Cardiac muscle cell (in vitro differentiated cells and primary cell): ENCODE data around the gene COG1. TPM values are rescaled to one million over a fixed set of nuclear protein-coding genes. Genes with fewer than 3 reads are reported as not detected.
A peak's percentile ranks its signal among the peaks of the same experiment; 100 is the strongest.

ENCODE experiments used
- DNase-seq, 2 donors: peaks; one replicate each; pipeline versions ENCODE4 v3.0.0 to v3.0.0-alpha.2; 2010 to 2017; ENCODE audit warnings: low read depth in 1 of 2, low spot score in 1 of 2
- H3K27ac ChIP-seq: fragments of 200-600 bp; sonication (generic); 2 replicates; pipeline ENCODE4 v1.5.1; 2016
- H3K27me3 ChIP-seq: fragments of 200-600 bp; sonication (generic); 2 replicates; pipeline ENCODE4 v1.6.0; 2016; ENCODE audit warnings: control low read depth
- H3K36me3 ChIP-seq: fragments of 200-600 bp; sonication (generic); 2 replicates; pipeline ENCODE4 v1.5.1; 2016; ENCODE audit warnings: control low read depth
- H3K4me1 ChIP-seq: fragments of 200-600 bp; sonication (generic); 2 replicates; pipeline ENCODE4 v1.8.1; 2017; ENCODE audit warnings: low read depth, mild to moderate bottlenecking, mixed run types
- H3K4me3 ChIP-seq: fragments of 200-600 bp; sonication (generic); 2 replicates; pipeline ENCODE4 v1.5.1; 2016; ENCODE audit warnings: mild to moderate bottlenecking
- H3K9me3 ChIP-seq: fragments of 200-600 bp; sonication (generic); 2 replicates; pipeline ENCODE4 v1.5.1; 2017; ENCODE audit warnings: low read depth, mild to moderate bottlenecking, control low read depth
- CTCF ChIP-seq: IDR thresholded peaks from 2 replicates; pipeline ENCODE4 v1.5.1; 2012; ENCODE audit warnings: low read depth, mild to moderate bottlenecking, low read length
- polyA plus RNA-seq: library from polyadenylated mRNA; unstranded; fragments of >200 nt; fragmentation: Nextera tagmentation; extraction: Ambion mirVana; gene quantifications from 2 replicates; pipeline ENCODE4 v1.2.1, GENCODE V29; 2016
- total RNA-seq: library from RNA; depleted of rRNA; stranded (reverse); fragments of >200 nt; gene quantifications from 2 replicates; pipeline ENCODE4 v1.2.3, GENCODE V29; 2016

The COG1 gene
- total and polyA plus RNA-seq, 2 experiments from 2014 or later = 37.9 to 42.4 TPM

GRCh38 chr17:73237714-73238113, 44.9 kb downstream of the COG1 start:
- no peak for TF ChIP-seq CTCF
- Histone ChIP-seq H3K27ac (no peak overlapping the region), H3K4me1 (peaks cover 9% of the 10 kb centered on the region), H3K9me3 (no peaks in the 10 kb centered on the region), H3K36me3 (peaks cover 20% of the 10 kb centered on the region), H3K27me3 (no peaks in the 10 kb centered on the region), H3K4me3 (no peak overlapping the region)
- DNase-seq = no peak

GRCh38 chr17:73240561-73240960, 47.7 kb downstream of the COG1 start:
- no peaks in the 10 kb centered on the region for H3K9me3 ChIP-seq
- DNase-seq = no peak
- no peak overlapping the region for H3K27ac ChIP-seq
- TF ChIP-seq CTCF = no peak
- H3K4me3 ChIP-seq = no peak overlapping the region
- H3K4me1 ChIP-seq = peaks cover 4% of the 10 kb centered on the region
- no peaks in the 10 kb centered on the region for H3K27me3 ChIP-seq
- H3K36me3 ChIP-seq = peaks cover 28% of the 10 kb centered on the region

- Histone ChIP-seq H3K4me1 (peaks cover 10% of the 10 kb centered on the region), H3K27me3 (no peaks in the 10 kb centered on the region)
Observed at GRCh38 chr17:73247726-73248125, 54.9 kb downstream of the COG1 start.

DNA sequence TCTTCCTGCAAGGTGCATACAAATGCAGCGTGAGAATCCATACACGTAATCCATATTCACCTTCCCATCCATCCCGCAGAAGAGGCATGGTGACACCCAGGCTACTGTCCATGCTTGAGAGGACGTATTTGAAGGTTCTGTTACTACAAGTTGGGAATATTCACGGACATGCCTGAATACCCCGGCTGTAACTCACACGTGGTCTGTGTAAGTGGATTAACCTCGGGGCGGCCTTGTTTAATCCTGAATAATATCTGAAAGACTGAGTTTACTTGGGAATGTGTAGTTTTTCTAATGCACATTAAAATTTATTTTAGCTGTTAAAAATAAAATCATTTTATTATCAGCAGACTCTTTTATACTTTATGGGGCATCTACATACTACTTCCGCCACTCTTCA, 55.7 kb downstream of the COG1 start:
- no peak for TF ChIP-seq CTCF
- Histone ChIP-seq H3K4me3 (no peak overlapping the region), H3K27ac (no peak overlapping the region), H3K27me3 (no peaks in the 10 kb centered on the region), H3K36me3 (peaks cover 18% of the 10 kb centered on the region), H3K9me3 (no peaks in the 10 kb centered on the region), H3K4me1 (peaks cover 10% of the 10 kb centered on the region)
- DNase-seq = no peak

More at GRCh38 chr17:73247726-73248125, 54.9 kb downstream of the COG1 start:
- no peak for TF ChIP-seq CTCF
- Histone ChIP-seq H3K27ac (no peak overlapping the region), H3K36me3 (peaks cover 21% of the 10 kb centered on the region), H3K4me3 (no peak overlapping the region), H3K9me3 (no peaks in the 10 kb centered on the region)
- peak in 1 of 2 donors; percentile 32 for DNase-seq

- no peaks in the 10 kb centered on the region for H3K9me3 ChIP-seq
- no peak for DNase-seq
- H3K27ac ChIP-seq = no peak overlapping the region
- TF ChIP-seq CTCF = no peak
- H3K36me3 ChIP-seq = peaks cover 10% of the 10 kb centered on the region
- peaks cover 10% of the 10 kb centered on the region for H3K4me1 ChIP-seq
- H3K4me3 ChIP-seq = no peak overlapping the region
- no peaks in the 10 kb centered on the region for H3K27me3 ChIP-seq
Observed at GRCh38 chr17:73249700-73250099, 56.8 kb downstream of the COG1 start.
